ENCODE results near the gene ZNF79. TPM values are rescaled to one million over a fixed set of nuclear protein-coding genes. Genes with fewer than 3 reads are reported as not detected.

The ZNF79 gene
- total and polyA plus RNA-seq, 7 experiments from 2014 or later = 4.8 to 17.8 (median 10.8) TPM

- no peak for DNase-seq
- H3K36me3 Mint-ChIP-seq = peaks cover 3 to 55% (median 26%) of the 10 kb centered on the region in 5 donors
Measured at GRCh38 chr9:127450243-127450760, 26.1 kb downstream of the ZNF79 start.

GRCh38 chr9:127450830-127451607 lies 26.8 kb downstream of the ZNF79 start, which contains the start of the genes LRSAM1 and RPL12:
TSS of gene LRSAM1 (plus strand) at chr9:127451510. CDS start at chr9:127454528, 3,018 bp downstream.
TSS of gene RPL12 (minus strand) at chr9:127451406. CDS start at chr9:127451317, 89 bp downstream.
- H3K4me3 Mint-ChIP-seq = peak within 1 kb of the TSS; percentile 83 to 98 (median 94)
- peaks cover 21 to 45% (median 40%) of the 10 kb centered on the region in 7 donors for H3K4me1 Mint-ChIP-seq
- Histone ChIP-seq H3K36me3 (ENCODE audit: control insufficient read depth in 2 of 3, insufficient read depth in 3 of 3, low read length in 3 of 3) (peaks cover 15 to 44% (median 23%) of the 10 kb centered on the region in 3 experiments), H3K4me1 (ENCODE audit: control insufficient read depth in 2 of 2, insufficient read depth in 2 of 2, low read length in 2 of 2) (peaks cover 21 to 25% of the 10 kb centered on the region in 2 donors), H3K27me3 (ENCODE audit: control insufficient read depth in 2 of 2, insufficient read depth in 2 of 2, low read length in 2 of 2) (no peaks in the 10 kb centered on the region), H3K9me3 (ENCODE audit: control insufficient read depth in 2 of 3, low read length in 3 of 3) (no peaks in the 10 kb centered on the region), H3K4me3 (ENCODE audit: low read length) (peak within 1 kb of the TSS; percentile 75), H3K27ac (ENCODE audit: low read depth, low read length) (peak within 1 kb of the TSS; percentile 86)
- intact Hi-C loops (cut with micrococcal nuclease) = loop anchor here (1.0 to 10.0 kb wide), 19 partner anchors 27 to 826 kb away; partner anchors contain the start of genes PTRH1 (in 2 of the 2), ZNF79 (in 2 of the 2), BBLN (in 1 of the 2) and CDK9 (in 1 of the 2)
- POLR2A ChIA-PET = interaction anchor here (0.6 to 2.8 kb wide), 26 partner anchors 10 to 739 kb away, joined by 3 to 28 read pairs (median 4); partner anchors contain the start of genes ENG, SLC2A8, TOR2A and ZNF79
- ATAC-seq (peak; percentile 85), DNase-seq (peak; percentile 95 to 100 (median 98))
- peaks cover 0 to 8% (median 0%) of the 10 kb centered on the region in 11 donors for H3K9me3 Mint-ChIP-seq
- no peaks in the 10 kb centered on the region for H3K27me3 Mint-ChIP-seq
- H3K36me3 Mint-ChIP-seq = peaks cover 9 to 47% (median 26%) of the 10 kb centered on the region in 5 donors
- CTCF ChIA-PET = interaction anchor here (0.6 kb wide), 2 partner anchors 30 to 509 kb away, joined by 3 read pairs; no protein-coding TSS in a partner anchor
- peak within 1 kb of the TSS; percentile 76 to 97 (median 94) for H3K27ac Mint-ChIP-seq

More at GRCh38 chr9:127450243-127450760, 26.1 kb downstream of the ZNF79 start:
- peaks cover 21 to 45% (median 40%) of the 10 kb centered on the region in 7 donors for H3K4me1 Mint-ChIP-seq
- ATAC-seq = peak; percentile 6
- Histone ChIP-seq H3K36me3 (ENCODE audit: control insufficient read depth in 2 of 3, insufficient read depth in 3 of 3, low read length in 3 of 3) (peaks cover 16 to 51% (median 23%) of the 10 kb centered on the region in 3 experiments), H3K4me1 (ENCODE audit: control insufficient read depth in 2 of 2, insufficient read depth in 2 of 2, low read length in 2 of 2) (peaks cover 21 to 25% of the 10 kb centered on the region in 2 donors), H3K9me3 (ENCODE audit: control insufficient read depth in 2 of 3, low read length in 3 of 3) (no peaks in the 10 kb centered on the region), H3K27me3 (ENCODE audit: control insufficient read depth in 2 of 2, insufficient read depth in 2 of 2, low read length in 2 of 2) (no peaks in the 10 kb centered on the region), H3K27ac (ENCODE audit: low read depth, low read length) (peak overlapping the region; percentile 86), H3K4me3 (ENCODE audit: low read length) (peak overlapping the region; percentile 75)
- intact Hi-C loops (cut with micrococcal nuclease) = loop anchor here (1.0 to 10.0 kb wide), 13 partner anchors 54 to 827 kb away; partner anchors contain the start of genes BBLN (in 1 of the 2), CDK9 (in 1 of the 2), GOLGA2 (in 1 of the 2) and SLC2A8 (in 1 of the 2)
- H3K4me3 Mint-ChIP-seq = peak overlapping the region; percentile 83 to 98 (median 94)
- POLR2A ChIA-PET = interaction anchor here (0.7 to 2.8 kb wide), 20 partner anchors 10 to 740 kb away, joined by 3 to 28 read pairs (median 5); partner anchors contain the start of genes TOR2A and ZNF79
- H3K27me3 Mint-ChIP-seq = no peaks in the 10 kb centered on the region
- CTCF ChIA-PET = no interaction called here
- H3K27ac Mint-ChIP-seq = peak overlapping the region; percentile 76 to 97 (median 94)
- peaks cover 0 to 8% (median 0%) of the 10 kb centered on the region in 11 donors for H3K9me3 Mint-ChIP-seq

- H3K9me3 ChIP-seq (ENCODE audit: control insufficient read depth in 2 of 3, low read length in 3 of 3) = no peaks in the 10 kb centered on the region
- ChIA-PET CTCF (interaction anchor here (0.6 kb wide), 1 partner anchor 509 kb away, joined by 3 read pairs; no protein-coding TSS in a partner anchor), POLR2A (interaction anchor here (0.6 to 2.8 kb wide), 21 partner anchors 10 to 739 kb away, joined by 3 to 28 read pairs (median 5); partner anchors contain the start of genes SLC2A8 and ZNF79)
- Mint-ChIP-seq H3K4me3 (peak overlapping the region; percentile 83 to 98 (median 94)), H3K4me1 (peaks cover 21 to 45% (median 40%) of the 10 kb centered on the region in 7 donors), H3K27ac (peak overlapping the region; percentile 76 to 97 (median 94)), H3K36me3 (peaks cover 9 to 42% (median 23%) of the 10 kb centered on the region in 5 donors), H3K27me3 (no peaks in the 10 kb centered on the region), H3K9me3 (peaks cover 0 to 8% (median 0%) of the 10 kb centered on the region in 11 donors)
- ATAC-seq (no peak), DNase-seq (no peak)
- no peaks in the 10 kb centered on the region for H3K27me3 ChIP-seq (ENCODE audit: control insufficient read depth in 2 of 2, insufficient read depth in 2 of 2, low read length in 2 of 2)
- H3K4me3 ChIP-seq (ENCODE audit: low read length) = peak overlapping the region; percentile 75
- H3K27ac ChIP-seq (ENCODE audit: low read depth, low read length) = peak overlapping the region; percentile 86
- peaks cover 21 to 25% of the 10 kb centered on the region in 2 donors for H3K4me1 ChIP-seq (ENCODE audit: control insufficient read depth in 2 of 2, insufficient read depth in 2 of 2, low read length in 2 of 2)
- peaks cover 15 to 38% (median 23%) of the 10 kb centered on the region in 3 experiments for H3K36me3 ChIP-seq (ENCODE audit: control insufficient read depth in 2 of 3, insufficient read depth in 3 of 3, low read length in 3 of 3)
- intact Hi-C loops (cut with micrococcal nuclease) = loop anchor here (1.0 to 10.0 kb wide), 18 partner anchors 27 to 826 kb away; partner anchors contain the start of genes PTRH1 (in 2 of the 2), ZNF79 (in 2 of the 2), BBLN (in 1 of the 2) and CDK9 (in 1 of the 2)
Measured at GRCh38 chr9:127451608-127451857, 27.4 kb downstream of the ZNF79 start.

- H3K4me1 ChIP-seq (ENCODE audit: control insufficient read depth in 2 of 2, insufficient read depth in 2 of 2, low read length in 2 of 2) = peaks cover 21 to 25% of the 10 kb centered on the region in 2 donors
- Mint-ChIP-seq H3K27me3 (no peaks in the 10 kb centered on the region), H3K36me3 (peaks cover 5 to 39% (median 23%) of the 10 kb centered on the region in 5 donors), H3K4me1 (peaks cover 21 to 45% (median 40%) of the 10 kb centered on the region in 7 donors), H3K9me3 (peaks cover 0 to 8% (median 0%) of the 10 kb centered on the region in 11 donors), H3K27ac (peak overlapping the region; percentile 76 to 97 (median 94)), H3K4me3 (peak overlapping the region; percentile 83 to 98 (median 94))
- peak overlapping the region; percentile 86 for H3K27ac ChIP-seq (ENCODE audit: low read depth, low read length)
- POLR2A ChIA-PET = interaction anchor here (0.6 to 2.8 kb wide), 19 partner anchors 9 to 738 kb away, joined by 3 to 28 read pairs (median 5); partner anchors contain the start of genes SLC2A8 and ZNF79
- CTCF ChIA-PET = interaction anchor here (0.6 kb wide), 1 partner anchor 510 kb away, joined by 3 read pairs; no protein-coding TSS in a partner anchor
- H3K27me3 ChIP-seq (ENCODE audit: control insufficient read depth in 2 of 2, insufficient read depth in 2 of 2, low read length in 2 of 2) = no peaks in the 10 kb centered on the region
- H3K36me3 ChIP-seq (ENCODE audit: control insufficient read depth in 2 of 3, insufficient read depth in 3 of 3, low read length in 3 of 3) = peaks cover 15 to 37% (median 23%) of the 10 kb centered on the region in 3 experiments
- ATAC-seq (no peak), DNase-seq (peak; percentile 5 to 62 (median 26))
- H3K9me3 ChIP-seq (ENCODE audit: control insufficient read depth in 2 of 3, low read length in 3 of 3) = no peaks in the 10 kb centered on the region
- peak overlapping the region; percentile 75 for H3K4me3 ChIP-seq (ENCODE audit: low read length)
- intact Hi-C loops (cut with micrococcal nuclease) = loop anchor here (1.0 to 10.0 kb wide), 18 partner anchors 28 to 825 kb away; partner anchors contain the start of genes PTRH1 (in 2 of the 2), ZNF79 (in 2 of the 2), BBLN (in 1 of the 2) and CDK9 (in 1 of the 2)
Measured at GRCh38 chr9:127451858-127452656, 27.9 kb downstream of the ZNF79 start.

GRCh38 chr9:127452691-127453090 lies 28.5 kb downstream of the ZNF79 start:
- no peaks in the 10 kb centered on the region for H3K9me3 ChIP-seq (ENCODE audit: control insufficient read depth in 2 of 3, low read length in 3 of 3)
- H3K36me3 ChIP-seq (ENCODE audit: control insufficient read depth in 2 of 3, insufficient read depth in 3 of 3, low read length in 3 of 3) = peaks cover 15 to 37% (median 22%) of the 10 kb centered on the region in 3 experiments
- no peaks in the 10 kb centered on the region for H3K27me3 ChIP-seq (ENCODE audit: control insufficient read depth in 2 of 2, insufficient read depth in 2 of 2, low read length in 2 of 2)
- H3K27ac ChIP-seq (ENCODE audit: low read depth, low read length) = no peak overlapping the region
- no peak for ATAC-seq
- H3K27ac Mint-ChIP-seq = peak overlapping the region in 4 of 9 donors; percentile 76 to 97 (median 92)
- peaks cover 0 to 8% (median 0%) of the 10 kb centered on the region in 11 donors for H3K9me3 Mint-ChIP-seq
- intact Hi-C loops (cut with micrococcal nuclease) = loop anchor here (5.0 to 10.0 kb wide), 6 partner anchors 115 to 825 kb away; partner anchors contain the start of genes CDK9 (in 1 of the 2), GOLGA2 (in 1 of the 2), SWI5 (in 1 of the 2) and ZBTB43 (in 1 of the 2)
- ChIA-PET POLR2A (no interaction called here), CTCF (no interaction called here)
- H3K4me1 ChIP-seq (ENCODE audit: control insufficient read depth in 2 of 2, insufficient read depth in 2 of 2, low read length in 2 of 2) = peaks cover 21 to 25% of the 10 kb centered on the region in 2 donors
- DNase-seq = no peak
- peak overlapping the region in 9 of 10 donors; percentile 83 to 98 (median 94) for H3K4me3 Mint-ChIP-seq
- H3K4me1 Mint-ChIP-seq = peaks cover 21 to 42% (median 38%) of the 10 kb centered on the region in 7 donors
- no peaks in the 10 kb centered on the region for H3K27me3 Mint-ChIP-seq
- no peak overlapping the region for H3K4me3 ChIP-seq (ENCODE audit: low read length)
- peaks cover 5 to 39% (median 19%) of the 10 kb centered on the region in 5 donors for H3K36me3 Mint-ChIP-seq
